ENCODE measurements around the gene JADE1.

The JADE1 gene

DNA sequence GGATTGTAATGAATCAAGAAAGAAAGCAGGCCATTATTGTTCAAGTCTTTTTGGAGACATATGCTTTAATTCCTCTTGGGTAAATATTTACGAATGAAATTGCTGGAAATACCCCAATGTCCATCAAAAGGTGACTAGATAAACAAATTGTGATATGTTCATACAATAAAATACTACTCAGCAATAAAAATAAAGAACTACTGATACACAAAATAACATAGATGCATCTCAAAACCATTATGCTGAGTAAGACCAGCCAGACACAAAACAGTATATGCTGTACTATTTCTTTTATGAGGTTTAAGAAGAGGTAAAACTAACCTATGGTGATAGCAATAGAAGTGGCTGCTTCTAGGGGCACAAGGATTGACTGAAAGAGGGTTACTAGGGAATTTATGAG, 28.8 kb upstream of the JADE1 start:
- TF ChIP-seq, protein P1, sequence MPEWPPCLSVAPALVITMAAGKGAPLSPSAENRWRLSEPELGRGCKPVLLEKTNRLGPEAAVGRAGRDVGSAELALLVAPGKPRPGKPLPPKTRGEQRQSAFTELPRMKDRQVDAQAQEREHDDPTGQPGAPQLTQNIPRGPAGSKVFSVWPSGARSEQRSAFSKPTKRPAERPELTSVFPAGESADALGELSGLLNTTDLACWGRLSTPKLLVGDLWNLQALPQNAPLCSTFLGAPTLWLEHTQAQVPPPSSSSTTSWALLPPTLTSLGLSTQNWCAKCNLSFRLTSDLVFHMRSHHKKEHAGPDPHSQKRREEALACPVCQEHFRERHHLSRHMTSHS (tag by site-specific recombination; IDR thresholded peaks at IDR 0.05): no peak
- TF ChIP-seq ZNF561 (tag by site-specific recombination; IDR thresholded peaks at IDR 0.05; ENCODE audit: borderline replicate concordance) (no peak), ZNF600 (tag by site-specific recombination; IDR thresholded peaks at IDR 0.05) (no peak), ZNF596 (tag by site-specific recombination; IDR thresholded peaks at IDR 0.05) (no peak)
- Histone ChIP-seq H3K9me3 (ENCODE audit: control insufficient read depth, insufficient read depth, low read depth, low read length) (no peaks in the 10 kb centered on the region), H3K4me1 (ENCODE audit: control insufficient read depth, insufficient read depth, low read length) (no peaks in the 10 kb centered on the region), H3K36me3 (ENCODE audit: control insufficient read depth in 2 of 2, insufficient read depth in 1 of 2, low read length in 2 of 2) (no peaks in the 10 kb centered on the region), H3K4me3 (ENCODE audit: low read depth, low read length) (no peak overlapping the region), H3K27ac (ENCODE audit: extremely low read depth, low read depth, low read length) (no peak overlapping the region)
- ChIA-PET POLR2A (no interaction called here), CTCF (no interaction called here)

DNA sequence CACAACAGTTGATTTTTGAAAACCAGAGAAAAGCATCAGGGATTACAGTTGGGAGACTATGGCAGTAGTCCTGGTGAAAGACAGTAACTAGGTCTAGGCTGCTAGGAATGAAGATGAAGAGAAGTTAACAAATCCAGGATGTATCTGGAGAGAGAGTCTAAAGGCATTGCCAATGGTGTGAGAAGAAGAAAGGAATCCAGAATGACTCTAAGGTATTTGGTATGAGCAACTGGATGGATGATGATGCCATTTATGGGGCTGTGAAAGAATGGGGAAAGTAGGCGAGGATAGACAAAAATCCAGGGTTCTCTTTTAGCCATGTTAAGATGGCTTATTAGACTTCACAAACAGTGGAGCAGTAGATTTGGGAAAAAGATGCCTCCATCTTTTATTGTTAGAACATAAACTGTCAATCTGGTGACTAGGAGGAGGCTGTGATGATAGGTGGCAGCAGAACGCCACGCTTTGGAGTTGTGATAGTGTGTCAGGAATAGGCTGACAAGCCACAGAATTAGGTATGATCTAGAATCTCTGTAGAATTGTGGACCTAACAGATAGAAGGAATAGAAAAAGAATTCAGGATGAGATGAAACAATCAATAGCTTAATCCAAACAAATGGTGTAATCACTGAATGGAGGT, 27.3 kb upstream of the JADE1 start:
- CTCF ChIA-PET: interaction anchor here (0.6 to 1.1 kb wide), 2 partner anchors 10 to 736 kb away, joined by 4 read pairs; no protein-coding TSS in a partner anchor
- Histone ChIP-seq H3K9me3 (ENCODE audit: control insufficient read depth, insufficient read depth, low read depth, low read length) (no peaks in the 10 kb centered on the region), H3K4me3 (ENCODE audit: low read depth, low read length) (no peak overlapping the region), H3K27ac (ENCODE audit: extremely low read depth, low read depth, low read length) (no peak overlapping the region), H3K4me1 (ENCODE audit: control insufficient read depth, insufficient read depth, low read length) (no peaks in the 10 kb centered on the region), H3K36me3 (ENCODE audit: control insufficient read depth in 2 of 2, insufficient read depth in 1 of 2, low read length in 2 of 2) (no peaks in the 10 kb centered on the region)
- POLR2A ChIA-PET: no interaction called here
- no peak for TF ChIP-seq ZNF623 (tag by site-specific recombination; IDR thresholded peaks at IDR 0.05)
- no peak for TF ChIP-seq BCL11B (tag by site-specific recombination; IDR thresholded peaks at IDR 0.05; ENCODE audit: low read depth)
- TF ChIP-seq, protein P1 (tag by site-specific recombination; IDR thresholded peaks at IDR 0.05): no peak
- no peak for TF ChIP-seq ZNF138 (tag by site-specific recombination; IDR thresholded peaks at IDR 0.05; ENCODE audit: borderline replicate concordance)
- TF ChIP-seq, protein P2, sequence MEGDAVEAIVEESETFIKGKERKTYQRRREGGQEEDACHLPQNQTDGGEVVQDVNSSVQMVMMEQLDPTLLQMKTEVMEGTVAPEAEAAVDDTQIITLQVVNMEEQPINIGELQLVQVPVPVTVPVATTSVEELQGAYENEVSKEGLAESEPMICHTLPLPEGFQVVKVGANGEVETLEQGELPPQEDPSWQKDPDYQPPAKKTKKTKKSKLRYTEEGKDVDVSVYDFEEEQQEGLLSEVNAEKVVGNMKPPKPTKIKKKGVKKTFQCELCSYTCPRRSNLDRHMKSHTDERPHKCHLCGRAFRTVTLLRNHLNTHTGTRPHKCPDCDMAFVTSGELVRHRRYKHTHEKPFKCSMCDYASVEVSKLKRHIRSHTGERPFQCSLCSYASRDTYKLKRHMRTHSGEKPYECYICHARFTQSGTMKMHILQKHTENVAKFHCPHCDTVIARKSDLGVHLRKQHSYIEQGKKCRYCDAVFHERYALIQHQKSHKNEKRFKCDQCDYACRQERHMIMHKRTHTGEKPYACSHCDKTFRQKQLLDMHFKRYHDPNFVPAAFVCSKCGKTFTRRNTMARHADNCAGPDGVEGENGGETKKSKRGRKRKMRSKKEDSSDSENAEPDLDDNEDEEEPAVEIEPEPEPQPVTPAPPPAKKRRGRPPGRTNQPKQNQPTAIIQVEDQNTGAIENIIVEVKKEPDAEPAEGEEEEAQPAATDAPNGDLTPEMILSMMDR (tag by site-specific recombination; IDR thresholded peaks at IDR 0.05): peak; percentile 40; the same call in 1 of the 2 replicates
- no peak for TF ChIP-seq HOXD13 (CRISPR knock-in tag; IDR thresholded peaks at IDR 0.05; ENCODE audit: borderline replicate concordance)
- no peak for TF ChIP-seq ZBTB21 (tag by site-specific recombination; IDR thresholded peaks at IDR 0.05)
- TF ChIP-seq ZNF654 (tag by site-specific recombination; IDR thresholded peaks at IDR 0.05; ENCODE audit: low read depth): peak; percentile 26
- TF ChIP-seq YY2 (tag by site-specific recombination; IDR thresholded peaks at IDR 0.05): no peak
- TF ChIP-seq ZNF324 (tag by site-specific recombination; IDR thresholded peaks at IDR 0.05): no peak
- TF ChIP-seq OVOL3 (tag by site-specific recombination; IDR thresholded peaks at IDR 0.05): no peak

DNA sequence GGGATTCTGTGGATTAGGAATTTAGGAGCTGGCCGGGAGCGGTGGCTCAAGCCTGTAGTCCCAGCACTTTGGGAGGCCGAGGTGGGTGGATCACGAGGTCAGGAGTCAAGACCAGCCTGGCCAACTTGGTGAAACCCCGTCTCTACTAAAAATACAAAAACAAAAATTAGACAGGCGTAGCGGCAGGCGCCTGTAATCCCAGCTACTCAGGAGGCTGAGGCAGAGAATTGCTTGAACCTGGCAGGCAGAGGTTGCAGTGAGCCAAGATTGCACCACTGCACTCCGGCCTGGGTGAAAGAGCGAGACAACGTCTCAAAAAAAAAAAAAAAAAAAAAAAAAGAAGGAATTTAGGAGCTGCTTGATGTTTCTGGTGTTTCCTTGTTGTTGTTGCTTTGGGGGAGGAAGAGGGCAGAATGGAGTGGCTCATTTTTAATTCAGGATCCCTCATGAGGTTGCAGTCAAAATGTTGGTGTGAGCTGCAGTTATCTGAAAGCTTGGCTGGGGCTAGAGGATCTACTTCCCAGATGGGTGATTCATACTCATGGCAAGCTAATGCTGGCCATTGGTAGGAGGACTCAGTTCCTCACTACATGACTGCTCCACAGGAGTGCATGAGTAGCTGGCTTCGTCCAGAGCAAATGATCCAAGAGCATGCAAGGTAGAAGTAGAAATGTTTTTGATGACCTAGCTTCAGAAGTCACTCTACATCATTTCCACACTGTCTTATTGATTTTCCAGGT, 26.5 kb upstream of the JADE1 start:
- ChIA-PET CTCF (interaction anchor here (1.1 kb wide), 1 partner anchor 11 kb away, joined by 4 read pairs; no protein-coding TSS in a partner anchor), POLR2A (no interaction called here)
- Histone ChIP-seq H3K9me3 (ENCODE audit: control insufficient read depth, insufficient read depth, low read depth, low read length) (no peaks in the 10 kb centered on the region), H3K36me3 (ENCODE audit: control insufficient read depth in 2 of 2, insufficient read depth in 1 of 2, low read length in 2 of 2) (no peaks in the 10 kb centered on the region), H3K4me3 (ENCODE audit: low read depth, low read length) (no peak overlapping the region), H3K4me1 (ENCODE audit: control insufficient read depth, insufficient read depth, low read length) (no peaks in the 10 kb centered on the region), H3K27ac (ENCODE audit: extremely low read depth, low read depth, low read length) (no peak overlapping the region)
- TF ChIP-seq, protein P3, sequence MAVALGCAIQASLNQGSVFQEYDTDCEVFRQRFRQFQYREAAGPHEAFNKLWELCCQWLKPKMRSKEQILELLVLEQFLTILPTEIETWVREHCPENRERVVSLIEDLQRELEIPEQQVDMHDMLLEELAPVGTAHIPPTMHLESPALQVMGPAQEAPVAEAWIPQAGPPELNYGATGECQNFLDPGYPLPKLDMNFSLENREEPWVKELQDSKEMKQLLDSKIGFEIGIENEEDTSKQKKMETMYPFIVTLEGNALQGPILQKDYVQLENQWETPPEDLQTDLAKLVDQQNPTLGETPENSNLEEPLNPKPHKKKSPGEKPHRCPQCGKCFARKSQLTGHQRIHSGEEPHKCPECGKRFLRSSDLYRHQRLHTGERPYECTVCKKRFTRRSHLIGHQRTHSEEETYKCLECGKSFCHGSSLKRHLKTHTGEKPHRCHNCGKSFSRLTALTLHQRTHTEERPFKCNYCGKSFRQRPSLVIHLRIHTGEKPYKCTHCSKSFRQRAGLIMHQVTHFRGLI (tag by site-specific recombination; IDR thresholded peaks at IDR 0.05): no peak
- TF ChIP-seq, protein P4, sequence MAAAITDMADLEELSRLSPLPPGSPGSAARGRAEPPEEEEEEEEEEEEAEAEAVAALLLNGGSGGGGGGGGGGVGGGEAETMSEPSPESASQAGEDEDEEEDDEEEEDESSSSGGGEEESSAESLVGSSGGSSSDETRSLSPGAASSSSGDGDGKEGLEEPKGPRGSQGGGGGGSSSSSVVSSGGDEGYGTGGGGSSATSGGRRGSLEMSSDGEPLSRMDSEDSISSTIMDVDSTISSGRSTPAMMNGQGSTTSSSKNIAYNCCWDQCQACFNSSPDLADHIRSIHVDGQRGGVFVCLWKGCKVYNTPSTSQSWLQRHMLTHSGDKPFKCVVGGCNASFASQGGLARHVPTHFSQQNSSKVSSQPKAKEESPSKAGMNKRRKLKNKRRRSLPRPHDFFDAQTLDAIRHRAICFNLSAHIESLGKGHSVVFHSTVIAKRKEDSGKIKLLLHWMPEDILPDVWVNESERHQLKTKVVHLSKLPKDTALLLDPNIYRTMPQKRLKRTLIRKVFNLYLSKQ (tag by site-specific recombination; IDR thresholded peaks at IDR 0.05; ENCODE audit: borderline replicate concordance): no peak
- TF ChIP-seq ZNF510 (tag by site-specific recombination; IDR thresholded peaks at IDR 0.05; ENCODE audit: insufficient replicate concordance): no peak
- no peak for TF ChIP-seq ZNF24 (tag by site-specific recombination; IDR thresholded peaks at IDR 0.05)
- TF ChIP-seq, protein P5, sequence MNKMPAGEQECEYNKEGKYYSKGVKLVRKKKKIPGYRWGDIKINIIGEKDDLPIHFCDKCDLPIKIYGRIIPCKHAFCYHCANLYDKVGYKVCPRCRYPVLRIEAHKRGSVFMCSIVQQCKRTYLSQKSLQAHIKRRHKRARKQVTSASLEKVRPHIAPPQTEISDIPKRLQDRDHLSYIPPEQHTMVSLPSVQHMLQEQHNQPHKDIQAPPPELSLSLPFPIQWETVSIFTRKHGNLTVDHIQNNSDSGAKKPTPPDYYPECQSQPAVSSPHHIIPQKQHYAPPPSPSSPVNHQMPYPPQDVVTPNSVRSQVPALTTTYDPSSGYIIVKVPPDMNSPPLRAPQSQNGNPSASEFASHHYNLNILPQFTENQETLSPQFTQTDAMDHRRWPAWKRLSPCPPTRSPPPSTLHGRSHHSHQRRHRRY (tag by site-specific recombination; IDR thresholded peaks at IDR 0.05): no peak
- no peak for TF ChIP-seq ZNF169 (tag by site-specific recombination; IDR thresholded peaks at IDR 0.05)
- TF ChIP-seq KLF1 (tag by site-specific recombination; IDR thresholded peaks at IDR 0.05): no peak

Measured in HEK293 (cell line).